ENCODE results near the gene GPD2.

The GPD2 gene

DNA sequence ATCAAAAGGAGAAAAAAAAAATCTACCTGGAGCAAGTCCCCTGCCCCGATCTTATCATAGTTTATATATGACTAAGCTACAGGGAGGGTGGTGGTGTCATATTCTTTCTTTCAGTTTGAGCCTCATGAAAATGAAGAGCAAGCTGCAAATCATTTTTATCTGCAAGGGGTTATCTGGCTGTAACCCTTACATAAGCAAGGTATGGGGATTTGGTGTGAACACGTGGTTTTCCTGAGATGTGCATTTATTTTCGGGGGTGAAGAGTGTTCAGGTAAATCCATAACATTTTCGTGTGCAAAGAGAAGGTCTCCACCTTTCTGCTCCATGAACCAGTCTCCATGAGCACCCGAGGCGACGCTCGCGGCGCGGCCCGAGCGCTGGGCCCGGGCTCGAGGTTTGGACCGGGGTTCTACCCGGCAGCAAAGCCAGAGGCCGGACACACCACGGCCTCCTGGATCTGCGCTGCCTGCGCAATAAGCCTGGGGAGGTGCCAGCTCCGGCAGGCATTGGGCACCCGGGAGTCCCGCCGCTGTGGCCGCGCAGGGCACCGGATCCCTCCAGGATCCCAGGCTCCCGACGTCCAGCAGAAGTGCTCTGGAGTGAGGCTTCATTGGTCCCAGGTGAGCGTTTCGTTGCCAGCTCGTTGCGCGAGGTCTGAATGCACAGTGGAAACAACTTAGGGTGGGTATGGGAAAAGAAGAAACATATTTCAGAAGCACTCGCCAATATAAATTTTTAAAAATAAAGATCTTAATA lies 36.1 kb upstream of the GPD2 start:
- Histone ChIP-seq H3K27me3 (ENCODE audit: insufficient read depth, insufficient read length) (peaks cover 11% of the 10 kb centered on the region), H3K9me3 (ENCODE audit: insufficient read depth, low read length) (no peaks in the 10 kb centered on the region), H3K4me3 (ENCODE audit: insufficient read length, low read depth) (peak overlapping the region; percentile 79), H3K36me3 (ENCODE audit: insufficient read depth, insufficient read length, low read length) (no peaks in the 10 kb centered on the region), H3K9ac (ENCODE audit: insufficient read length, low read depth) (peak overlapping the region; percentile 66), H3K4me1 (ENCODE audit: insufficient read depth, insufficient read length) (no peaks in the 10 kb centered on the region)
- no peak for DNase-seq (ENCODE audit: low read depth, low spot score)
- TF ChIP-seq YY1 (IDR thresholded peaks at IDR 0.05; ENCODE audit: insufficient read depth, insufficient read length) = no peak
- no peak for TF ChIP-seq SUZ12 (IDR thresholded peaks at IDR 0.05; ENCODE audit: extremely low read depth, insufficient read depth, insufficient read length)
- TF ChIP-seq ZNF274 (IDR thresholded peaks at IDR 0.05; ENCODE audit: low read depth, low read length) = no peak

DNA sequence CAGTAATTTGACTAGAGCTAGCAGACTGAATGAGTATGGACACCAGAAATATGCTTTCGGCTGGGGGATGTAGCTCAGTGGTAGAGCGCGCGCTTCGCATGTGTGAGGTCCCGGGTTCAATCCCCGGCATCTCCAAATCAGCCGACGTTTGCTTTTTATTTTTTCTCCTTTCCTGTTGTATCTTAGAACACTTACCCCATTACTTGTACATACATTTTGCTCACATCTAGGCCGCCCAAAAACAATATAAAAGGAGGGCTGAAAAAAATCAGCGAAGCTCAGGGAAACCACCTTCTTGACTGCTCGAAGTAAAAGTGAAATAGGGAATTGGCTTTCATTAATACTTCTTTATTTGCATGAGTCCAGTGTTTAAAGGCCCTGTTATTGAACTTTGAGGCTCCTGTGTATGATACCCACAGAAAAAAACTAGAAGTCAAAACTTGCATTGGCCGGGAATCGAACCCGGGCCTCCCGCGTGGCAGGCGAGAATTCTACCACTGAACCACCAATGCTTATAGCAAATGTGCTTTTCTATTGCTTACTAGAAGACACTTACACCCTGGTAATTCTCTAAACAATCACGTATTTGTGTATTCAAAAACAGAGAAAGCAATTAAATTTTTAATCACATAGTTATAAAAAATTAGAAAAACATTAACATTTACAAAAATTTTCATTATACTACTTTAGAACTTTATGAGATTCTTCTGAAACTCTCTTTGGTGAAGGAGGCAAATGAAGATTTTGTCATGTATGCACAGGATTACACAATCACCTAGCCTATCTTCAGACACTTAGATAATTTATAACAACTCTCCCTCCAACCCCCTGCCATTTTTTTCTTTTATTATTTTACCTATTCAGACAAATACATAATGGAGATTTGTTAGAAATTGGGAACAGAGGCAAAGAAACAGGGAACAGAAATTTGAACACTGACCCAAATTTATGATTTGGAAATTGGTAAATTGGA lies 35.2 kb upstream of the GPD2 start:
- H3K4me1 ChIP-seq (ENCODE audit: insufficient read depth, insufficient read length) = no peaks in the 10 kb centered on the region
- no peak for TF ChIP-seq SUZ12 (IDR thresholded peaks at IDR 0.05; ENCODE audit: extremely low read depth, insufficient read depth, insufficient read length)
- TF ChIP-seq ZNF274 (IDR thresholded peaks at IDR 0.05; ENCODE audit: low read depth, low read length) = no peak
- TF ChIP-seq YY1 (IDR thresholded peaks at IDR 0.05; ENCODE audit: insufficient read depth, insufficient read length) = no peak
- H3K9me3 ChIP-seq (ENCODE audit: insufficient read depth, low read length) = no peaks in the 10 kb centered on the region
- peak overlapping the region; percentile 66 for H3K9ac ChIP-seq (ENCODE audit: insufficient read length, low read depth)
- H3K4me3 ChIP-seq (ENCODE audit: insufficient read length, low read depth) = peak overlapping the region; percentile 79
- H3K36me3 ChIP-seq (ENCODE audit: insufficient read depth, insufficient read length, low read length) = no peaks in the 10 kb centered on the region
- peak; percentile 49 for DNase-seq (ENCODE audit: low read depth, low spot score)
- H3K27me3 ChIP-seq (ENCODE audit: insufficient read depth, insufficient read length) = peaks cover 11% of the 10 kb centered on the region

DNA sequence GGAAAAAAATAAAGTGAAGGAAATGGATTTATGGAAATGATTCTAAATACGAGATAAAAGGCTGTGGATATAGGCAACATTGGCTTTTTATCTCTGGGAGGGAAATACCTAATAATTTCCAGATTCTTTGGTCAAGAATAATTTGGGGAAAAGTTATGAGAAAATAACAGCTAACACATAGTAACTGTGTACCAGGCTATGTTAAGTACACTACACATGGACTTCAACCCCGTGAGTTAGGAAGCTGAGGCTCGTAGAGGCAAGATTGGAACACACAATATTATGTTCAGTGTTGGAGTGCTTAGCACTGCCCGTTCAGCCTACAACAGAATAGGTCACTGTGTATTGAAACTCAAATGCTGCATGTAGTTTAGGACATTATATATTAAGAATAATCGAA lies 34.3 kb upstream of the GPD2 start:
- TF ChIP-seq ZNF274 (IDR thresholded peaks at IDR 0.05; ENCODE audit: low read depth, low read length) (no peak), YY1 (IDR thresholded peaks at IDR 0.05; ENCODE audit: insufficient read depth, insufficient read length) (no peak), SUZ12 (IDR thresholded peaks at IDR 0.05; ENCODE audit: extremely low read depth, insufficient read depth, insufficient read length) (no peak)
- Histone ChIP-seq H3K36me3 (ENCODE audit: insufficient read depth, insufficient read length, low read length) (no peaks in the 10 kb centered on the region), H3K9me3 (ENCODE audit: insufficient read depth, low read length) (no peaks in the 10 kb centered on the region), H3K4me1 (ENCODE audit: insufficient read depth, insufficient read length) (no peaks in the 10 kb centered on the region), H3K4me3 (ENCODE audit: insufficient read length, low read depth) (no peak overlapping the region), H3K27me3 (ENCODE audit: insufficient read depth, insufficient read length) (peaks cover 11% of the 10 kb centered on the region), H3K9ac (ENCODE audit: insufficient read length, low read depth) (no peak overlapping the region)
- DNase-seq (ENCODE audit: low read depth, low spot score) = no peak

DNA sequence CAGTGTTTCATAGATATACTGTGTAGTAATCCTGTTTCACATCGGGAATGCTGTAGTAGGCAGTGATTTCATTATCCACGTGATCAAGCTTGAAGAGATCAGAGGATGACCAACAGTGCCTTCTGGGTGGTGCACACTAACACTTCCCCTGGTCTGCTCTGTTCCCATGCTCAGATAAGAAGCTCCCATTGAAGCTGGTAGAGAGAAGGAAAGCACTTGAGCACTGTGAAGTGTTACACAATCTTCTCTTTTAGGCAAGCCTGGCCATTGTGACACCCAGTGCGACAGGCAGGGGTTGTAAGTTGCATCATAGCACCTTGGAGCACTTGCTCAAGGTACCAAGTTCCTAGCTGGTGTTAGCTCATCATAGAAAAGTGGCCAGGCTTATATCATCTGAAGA lies 30.6 kb upstream of the GPD2 start:
- DNase-seq (ENCODE audit: low read depth, low spot score) = no peak
- TF ChIP-seq ZNF274 (IDR thresholded peaks at IDR 0.05; ENCODE audit: low read depth, low read length) (no peak), YY1 (IDR thresholded peaks at IDR 0.05; ENCODE audit: insufficient read depth, insufficient read length) (no peak), SUZ12 (IDR thresholded peaks at IDR 0.05; ENCODE audit: extremely low read depth, insufficient read depth, insufficient read length) (no peak)
- Histone ChIP-seq H3K27me3 (ENCODE audit: insufficient read depth, insufficient read length) (no peaks in the 10 kb centered on the region), H3K36me3 (ENCODE audit: insufficient read depth, insufficient read length, low read length) (no peaks in the 10 kb centered on the region), H3K9me3 (ENCODE audit: insufficient read depth, low read length) (no peaks in the 10 kb centered on the region), H3K4me1 (ENCODE audit: insufficient read depth, insufficient read length) (no peaks in the 10 kb centered on the region), H3K9ac (ENCODE audit: insufficient read length, low read depth) (no peak overlapping the region), H3K4me3 (ENCODE audit: insufficient read length, low read depth) (no peak overlapping the region)

DNA sequence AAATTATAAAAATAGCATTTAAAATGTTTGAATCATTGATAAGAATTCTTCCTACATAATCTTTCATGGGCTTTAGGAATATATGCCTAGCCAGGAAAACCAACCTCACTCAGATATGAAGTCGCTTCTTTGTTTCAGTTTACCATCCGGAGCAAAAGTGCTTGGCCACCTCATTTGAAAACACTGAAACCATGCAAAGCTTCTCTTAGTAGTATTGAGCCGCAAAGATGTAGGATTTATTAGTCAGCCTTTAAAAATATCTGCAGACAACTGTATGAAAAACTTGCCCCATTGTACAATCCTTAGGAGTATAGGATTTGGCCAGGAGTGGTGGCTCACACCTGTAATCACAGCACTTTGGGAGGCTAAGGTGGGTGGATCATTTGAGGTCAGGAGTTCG lies 24.3 kb upstream of the GPD2 start:
- no peaks in the 10 kb centered on the region for H3K36me3 ChIP-seq (ENCODE audit: insufficient read depth, insufficient read length, low read length)
- no peak overlapping the region for H3K9ac ChIP-seq (ENCODE audit: insufficient read length, low read depth)
- H3K4me3 ChIP-seq (ENCODE audit: insufficient read length, low read depth) = no peak overlapping the region
- H3K4me1 ChIP-seq (ENCODE audit: insufficient read depth, insufficient read length) = no peaks in the 10 kb centered on the region
- TF ChIP-seq ZNF274 (IDR thresholded peaks at IDR 0.05; ENCODE audit: low read depth, low read length) (no peak), SUZ12 (IDR thresholded peaks at IDR 0.05; ENCODE audit: extremely low read depth, insufficient read depth, insufficient read length) (no peak), YY1 (IDR thresholded peaks at IDR 0.05; ENCODE audit: insufficient read depth, insufficient read length) (no peak)
- DNase-seq (ENCODE audit: low read depth, low spot score) = no peak
- no peaks in the 10 kb centered on the region for H3K27me3 ChIP-seq (ENCODE audit: insufficient read depth, insufficient read length)
- no peaks in the 10 kb centered on the region for H3K9me3 ChIP-seq (ENCODE audit: insufficient read depth, low read length)

DNA sequence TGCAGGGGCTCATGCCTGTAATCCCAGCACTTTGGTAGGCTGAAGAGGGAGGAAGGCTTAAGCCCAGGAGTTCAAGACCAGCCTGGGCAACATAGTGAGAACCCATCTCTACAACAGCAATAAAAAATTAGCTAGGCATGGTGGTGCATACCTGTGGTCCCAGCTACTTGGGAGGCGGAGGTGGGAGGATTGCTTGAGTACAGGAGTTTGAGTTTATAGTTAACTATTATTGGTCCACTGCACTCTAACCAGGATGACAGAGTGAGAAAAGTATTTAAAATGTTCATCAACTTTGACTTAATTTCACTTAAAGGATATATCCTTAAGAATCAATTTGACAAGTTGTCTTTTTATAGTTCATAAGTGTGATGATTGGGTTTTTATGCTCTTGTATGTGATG lies 14.3 kb upstream of the GPD2 start:
- Histone ChIP-seq H3K27me3 (ENCODE audit: insufficient read depth, insufficient read length) (no peaks in the 10 kb centered on the region), H3K36me3 (ENCODE audit: insufficient read depth, insufficient read length, low read length) (no peaks in the 10 kb centered on the region), H3K9me3 (ENCODE audit: insufficient read depth, low read length) (0 out of 2 replicates have a peak, but pooled peaks cover 4% of the 10 kb centered on the region), H3K4me1 (ENCODE audit: insufficient read depth, insufficient read length) (no peaks in the 10 kb centered on the region), H3K4me3 (ENCODE audit: insufficient read length, low read depth) (no peak overlapping the region), H3K9ac (ENCODE audit: insufficient read length, low read depth) (no peak overlapping the region)
- TF ChIP-seq SUZ12 (IDR thresholded peaks at IDR 0.05; ENCODE audit: extremely low read depth, insufficient read depth, insufficient read length) (no peak), YY1 (IDR thresholded peaks at IDR 0.05; ENCODE audit: insufficient read depth, insufficient read length) (no peak), ZNF274 (IDR thresholded peaks at IDR 0.05; ENCODE audit: low read depth, low read length) (no peak)
- DNase-seq (ENCODE audit: low read depth, low spot score) = no peak

Measured in NT2/D1 (cell line).